ENCODE measurements around the gene INVS. TPM values are rescaled to one million over a fixed set of nuclear protein-coding genes. Genes with fewer than 3 reads are reported as not detected.

Gene INVS
- total RNA-seq, 1 experiment from 2014 or later: 21.1 TPM

GRCh38 chr9:100120286-100120685 is 21.2 kb downstream of the INVS start:
- no peak overlapping the region for H3K27ac ChIP-seq (ENCODE audit: low read depth, low read length)
- no peak overlapping the region for H2AFZ ChIP-seq (ENCODE audit: low read depth, low read length, poor library complexity, severe bottlenecking)
- TF ChIP-seq CBX3 (IDR thresholded peaks at IDR 0.05; ENCODE audit: low read depth) (no peak), TCF7L2 (IDR thresholded peaks at IDR 0.05; ENCODE audit: borderline replicate concordance, extremely low read depth, insufficient read depth, insufficient read length) (no peak), SRF (IDR thresholded peaks at IDR 0.05; ENCODE audit: low read depth) (no peak), ZBTB33 (IDR thresholded peaks at IDR 0.05; ENCODE audit: extremely low read depth, insufficient replicate concordance, low read length) (no peak), POLR2A (IDR thresholded peaks at IDR 0.05; ENCODE audit: borderline replicate concordance, extremely low read depth, insufficient read depth, insufficient read length) (no peak), CTCF (IDR thresholded peaks at IDR 0.05 in 2 of 3, conservative IDR thresholded peaks at IDR 0.05 in 1 of 3; ENCODE audit: borderline replicate concordance in 1 of 3, insufficient read depth in 1 of 3, low read depth in 2 of 3, low read length in 2 of 3) (no peak)
- peaks cover 0 to 4% of the 10 kb centered on the region in 2 experiments; a peak in 1 of 4 replicates for H3K36me3 ChIP-seq (ENCODE audit: control insufficient read depth in 1 of 2, insufficient read depth in 2 of 2, low read length in 2 of 2)
- ChIA-PET POLR2A (no interaction called here), CTCF (no interaction called here), RAD21 (ENCODE audit: low non-redundant PET in 1 of 2, low total read pairs in 2 of 2, uncharacterized antibody in 2 of 2, unreplicated experiment in 2 of 2) (no interaction called here)
- no peak overlapping the region for H3K9ac ChIP-seq (ENCODE audit: low read length)
- peaks cover 11% of the 10 kb centered on the region; the same call in 1 of the 2 replicates for H3K79me2 ChIP-seq (ENCODE audit: insufficient read depth, low read length)
- H3K9me2 ChIP-seq (ENCODE audit: insufficient read depth): no peaks in the 10 kb centered on the region
- 0 out of 4 replicates have a peak, but pooled peaks cover 0 to 2% of the 10 kb centered on the region in 2 experiments for H3K9me3 ChIP-seq (ENCODE audit: control insufficient read depth in 1 of 2, insufficient read depth in 1 of 2, low read depth in 1 of 2, low read length in 2 of 2)
- H3K4me3 ChIP-seq (replicated peaks in 1 of 2; ENCODE audit: low read depth in 1 of 2, low read length in 2 of 2): no peak overlapping the region
- no peaks in the 10 kb centered on the region for H3K27me3 ChIP-seq (ENCODE audit: insufficient read depth, low read length)
- DNase-seq (ENCODE audit: low read depth, low spot score) (no peak), ATAC-seq (no peak)
- H3K4me1 ChIP-seq (ENCODE audit: control insufficient read depth in 1 of 2, insufficient read depth in 2 of 2, low read length in 2 of 2): no peaks in the 10 kb centered on the region
- H3K4me2 ChIP-seq (ENCODE audit: low read length): no peak overlapping the region
- intact Hi-C loops (cut with micrococcal nuclease): no loop called here
- no peaks in the 10 kb centered on the region for H4K20me1 ChIP-seq (ENCODE audit: insufficient read depth)
- no TSS peak for BruUV-seq (replicated peaks)

Measured in HCT116 (cell line).